HT-29 (cell line): Measurements from ENCODE around the gene SLC6A13. TPM values are rescaled to one million over a fixed set of nuclear protein-coding genes. Genes with fewer than 3 reads are reported as not detected.
"Not testable (repeated sequence)": the region's sequence is repeated elsewhere in the genome, so short reads cannot be mapped to it uniquely, and the experiment has no call there.

Source experiments
- DNase-seq: peaks from one replicate; pipeline ENCODE4 v3.0.0-alpha.2; 2015; ENCODE audit warnings: low spot score
- total RNA-seq: library from RNA; depleted of rRNA; stranded (reverse); fragments of >200 nt; shearing (Covaris generic); gene quantifications from 2 replicates; pipeline ENCODE4 v1.2.3, GENCODE V29; 2014

The SLC6A13 gene
- total RNA-seq, 1 experiment from 2014 or later: not detected

- DNase-seq: no peak
Observed at GRCh38 chr12:234019-234418, 28.6 kb downstream of the SLC6A13 start.

GRCh38 chr12:233615-233968, 29.0 kb downstream of the SLC6A13 start:
- no peak for DNase-seq

- DNase-seq: no peak
Observed at GRCh38 chr12:232731-233614, 29.7 kb downstream of the SLC6A13 start.

GRCh38 chr12:230925-231671, 31.5 kb downstream of the SLC6A13 start:
- no peak for DNase-seq

GRCh38 chr12:229441-230191, 33.0 kb downstream of the SLC6A13 start:
- no peak for DNase-seq

GRCh38 chr12:228846-229200, 33.8 kb downstream of the SLC6A13 start:
- no peak for DNase-seq

- DNase-seq: no peak
Observed at GRCh38 chr12:227923-228845, 34.5 kb downstream of the SLC6A13 start.

GRCh38 chr12:227286-227915, 35.2 kb downstream of the SLC6A13 start:
- no peak for DNase-seq

- DNase-seq: no peak
Observed at GRCh38 chr12:226401-226800, 36.2 kb downstream of the SLC6A13 start.

- no peak for DNase-seq
Observed at GRCh38 chr12:225012-225411, 37.6 kb downstream of the SLC6A13 start.

- no peak for DNase-seq
Observed at GRCh38 chr12:224330-224729, 38.3 kb downstream of the SLC6A13 start.

GRCh38 chr12:223841-224240, 38.8 kb downstream of the SLC6A13 start:
- no peak for DNase-seq

- no peak for DNase-seq
Observed at GRCh38 chr12:221736-222135, 40.9 kb downstream of the SLC6A13 start.

GRCh38 chr12:220946-221550, 41.6 kb downstream of the SLC6A13 start:
- no peak for DNase-seq

- no peak for DNase-seq
Observed at GRCh38 chr12:220491-220890, 42.1 kb downstream of the SLC6A13 start.

- DNase-seq: peak; percentile 83
Observed at GRCh38 chr12:219891-220352, 42.7 kb downstream of the SLC6A13 start.

GRCh38 chr12:218728-219590, 43.7 kb downstream of the SLC6A13 start:
- no peak for DNase-seq

- no peak for DNase-seq
Observed at GRCh38 chr12:218221-218620, 44.4 kb downstream of the SLC6A13 start.

- not testable (repeated sequence) for DNase-seq
Observed at GRCh38 chr12:217029-217428, 45.6 kb downstream of the SLC6A13 start.
